ENCODE measurements around the gene IFNG.

Gene IFNG

DNA sequence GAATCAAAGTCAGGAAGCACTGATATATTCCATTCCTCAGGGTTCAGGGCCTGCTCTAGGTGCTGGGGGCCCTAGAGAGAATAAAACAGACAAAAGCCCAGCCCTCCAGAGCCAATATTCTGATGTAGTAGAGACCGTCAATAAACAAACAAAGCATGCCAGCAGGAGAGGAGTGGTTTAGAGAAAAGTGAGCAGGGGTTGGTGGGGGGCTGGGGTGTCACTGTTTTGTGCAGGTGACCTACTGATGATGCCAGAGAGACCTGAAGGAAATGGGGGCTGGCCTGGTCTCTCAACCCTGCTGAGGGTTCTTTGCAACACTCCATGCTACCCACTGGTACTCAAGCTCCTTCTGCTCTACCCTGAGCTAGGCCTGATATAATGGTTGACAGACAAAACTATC is 39.6 kb upstream of the IFNG start:
- H3K4me1 Mint-ChIP-seq, result no peaks in the 10 kb centered on the region
- no peak overlapping the region for H3K4me3 Mint-ChIP-seq
- no peak overlapping the region for H3K27ac Mint-ChIP-seq
- peaks cover 3% of the 10 kb centered on the region for H3K27me3 Mint-ChIP-seq (ENCODE audit: low read depth)
- no peaks in the 10 kb centered on the region for H3K36me3 Mint-ChIP-seq (ENCODE audit: low read depth)
- no peaks in the 10 kb centered on the region for H3K9me3 Mint-ChIP-seq
- TF ChIP-seq CTCF (IDR thresholded peaks at IDR 0.05; ENCODE audit: unreplicated experiment in 3 of 3), result no peak

GRCh38 chr12:68198507-68199086 is 39.1 kb upstream of the IFNG start:
- peaks cover 3% of the 10 kb centered on the region for H3K27me3 Mint-ChIP-seq (ENCODE audit: low read depth)
- no peak for TF ChIP-seq CTCF (IDR thresholded peaks at IDR 0.05; ENCODE audit: unreplicated experiment in 3 of 3)
- H3K36me3 Mint-ChIP-seq (ENCODE audit: low read depth), result no peaks in the 10 kb centered on the region
- no peak overlapping the region for H3K27ac Mint-ChIP-seq
- H3K4me3 Mint-ChIP-seq, result no peak overlapping the region
- H3K9me3 Mint-ChIP-seq, result no peaks in the 10 kb centered on the region
- no peaks in the 10 kb centered on the region for H3K4me1 Mint-ChIP-seq

GRCh38 chr12:68190301-68190700 is 30.8 kb upstream of the IFNG start:
- Mint-ChIP-seq H3K27ac (no peak overlapping the region), H3K36me3 (ENCODE audit: low read depth) (no peaks in the 10 kb centered on the region), H3K4me3 (no peak overlapping the region), H3K4me1 (no peaks in the 10 kb centered on the region), H3K27me3 (ENCODE audit: low read depth) (no peaks in the 10 kb centered on the region), H3K9me3 (no peaks in the 10 kb centered on the region)
- no peak for TF ChIP-seq CTCF (IDR thresholded peaks at IDR 0.05; ENCODE audit: unreplicated experiment in 3 of 3)

DNA sequence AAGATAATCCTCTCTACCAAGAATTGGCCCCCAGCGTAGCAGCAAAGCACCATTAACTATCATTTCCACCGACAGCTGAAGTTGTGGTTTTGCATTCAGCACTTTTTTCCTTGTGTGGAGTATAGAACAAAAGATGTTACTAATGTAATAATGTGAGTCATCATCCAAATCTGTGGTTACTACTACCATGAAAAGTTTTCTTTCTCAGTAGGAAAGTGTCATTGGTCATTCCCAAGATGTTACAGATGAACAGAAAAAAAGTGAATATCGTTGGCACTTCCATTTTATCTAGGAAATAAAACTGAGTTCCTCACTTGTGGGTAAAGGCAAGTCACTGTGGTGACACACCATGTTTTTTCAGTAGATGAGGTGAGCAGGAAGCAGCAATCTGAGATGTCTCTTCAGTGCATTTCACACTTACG is 30.3 kb upstream of the IFNG start:
- Mint-ChIP-seq H3K4me1 (no peaks in the 10 kb centered on the region), H3K27ac (no peak overlapping the region), H3K9me3 (no peaks in the 10 kb centered on the region), H3K27me3 (ENCODE audit: low read depth) (no peaks in the 10 kb centered on the region), H3K36me3 (ENCODE audit: low read depth) (no peaks in the 10 kb centered on the region), H3K4me3 (no peak overlapping the region)
- no peak for TF ChIP-seq CTCF (IDR thresholded peaks at IDR 0.05; ENCODE audit: unreplicated experiment in 3 of 3)

DNA sequence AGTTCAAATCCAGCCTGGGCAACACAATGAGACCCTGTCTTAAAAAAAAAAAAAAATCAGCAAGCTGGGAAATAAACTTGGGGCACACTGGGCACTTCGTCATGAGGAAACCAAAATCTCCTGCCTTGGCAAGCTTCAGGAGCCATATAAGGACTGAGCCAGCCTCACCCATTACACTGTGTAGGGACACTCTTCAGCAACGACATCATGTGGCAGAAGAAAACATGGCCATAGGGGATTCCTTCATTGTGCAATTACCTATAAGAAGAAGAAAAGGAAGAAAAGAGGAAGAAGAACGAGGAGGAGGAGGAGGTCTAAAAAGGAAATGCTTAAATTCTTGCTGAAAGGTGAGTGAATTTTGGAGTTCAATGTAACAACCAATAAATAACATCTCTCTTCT is 26.1 kb upstream of the IFNG start:
- H3K36me3 Mint-ChIP-seq (ENCODE audit: low read depth), result no peaks in the 10 kb centered on the region
- no peak for TF ChIP-seq CTCF (IDR thresholded peaks at IDR 0.05; ENCODE audit: unreplicated experiment in 3 of 3)
- no peak overlapping the region for H3K4me3 Mint-ChIP-seq
- H3K4me1 Mint-ChIP-seq, result peaks cover 4% of the 10 kb centered on the region
- no peaks in the 10 kb centered on the region for H3K9me3 Mint-ChIP-seq
- no peak overlapping the region for H3K27ac Mint-ChIP-seq
- H3K27me3 Mint-ChIP-seq (ENCODE audit: low read depth), result no peaks in the 10 kb centered on the region
